SU-DHL-6 (cell line): ENCODE data around the gene BCL2L15.

Experiments
- H2AFZ ChIP-seq: fragments of 200-600 bp; sonication (generic); 2 replicates; pipeline ENCODE4 v1.6.1; 2014; ENCODE audit warnings: low read depth, mild to moderate bottlenecking, moderate library complexity, mixed read lengths, antibody characterized with exemption, low read length; ENCODE audit not compliant: severe bottlenecking
- H3F3A ChIP-seq: fragments of 200-600 bp; shearing (Covaris generic); 2 replicates; pipeline ENCODE4 v1.6.0; 2016; ENCODE audit warnings: antibody characterized with exemption, mild to moderate bottlenecking; ENCODE audit not compliant: insufficient read depth
- H3K27ac ChIP-seq: fragments of 200-600 bp; sonication (generic); 2 replicates; pipeline ENCODE4 v1.5.1; 2016; ENCODE audit warnings: low read depth, mild to moderate bottlenecking, low read length, moderate library complexity, mixed read lengths
- H3K27me3 ChIP-seq: fragments of 200-600 bp; sonication (generic), shearing (Covaris generic); 2 replicates; pipeline ENCODE4 v1.6.0; 2014; ENCODE audit warnings: mild to moderate bottlenecking, low read length
- H3K36me3 ChIP-seq: fragments of 200-600 bp; sonication (generic); 2 replicates; pipeline ENCODE4 v1.6.1; 2014; ENCODE audit warnings: mild to moderate bottlenecking, low read length, mixed read lengths
- H3K4me2 ChIP-seq: fragments of 300-600, 200-600 bp; shearing (Covaris generic), sonication (generic); 2 replicates; pipeline ENCODE4 v1.6.0; 2014; ENCODE audit warnings: low read length, low read depth, mild to moderate bottlenecking; ENCODE audit not compliant: poor library complexity, severe bottlenecking
- H3K4me3 ChIP-seq: fragments of 200-600 bp; sonication (generic); 2 replicates; pipeline ENCODE4 v1.5.1; 2014; ENCODE audit warnings: antibody characterized with exemption, low read length, mild to moderate bottlenecking, mixed read lengths; ENCODE audit not compliant: insufficient read depth, poor library complexity, severe bottlenecking
- H3K79me2 ChIP-seq: fragments of 200-600 bp; sonication (generic); 2 replicates; pipeline ENCODE4 v1.6.1; 2014; ENCODE audit warnings: mild to moderate bottlenecking, low read length, moderate library complexity; ENCODE audit not compliant: insufficient read depth
- H3K9ac ChIP-seq: fragments of 200-600 bp; sonication (generic); 2 replicates; pipeline ENCODE4 v1.7.0; 2014; ENCODE audit warnings: mild to moderate bottlenecking, low read length
- H3K9me2 ChIP-seq: fragments of 200-600 bp; sonication (generic); replicated peaks from 2 replicates; pipeline ENCODE4 v1.6.1; 2014; ENCODE audit warnings: low read length; ENCODE audit not compliant: insufficient read depth
- H3K9me3 ChIP-seq: fragments of 200-600 bp; sonication (generic); 2 replicates; pipeline ENCODE4 v1.6.1; 2014; ENCODE audit warnings: low read length, mixed read lengths; ENCODE audit not compliant: insufficient read depth
- H4K20me1 ChIP-seq: fragments of 200-600 bp; sonication (generic); 2 replicates; pipeline ENCODE4 v1.6.1; 2014; ENCODE audit warnings: low read depth, mild to moderate bottlenecking, antibody characterized with exemption, low read length, moderate library complexity, mixed read lengths
- CTCF ChIP-seq: fragments of 200-600 bp; sonication (generic); IDR thresholded peaks from one replicate; pipeline ENCODE4 v1.5.1; 2017; ENCODE audit warnings: antibody characterized with exemption, mild to moderate bottlenecking, low read length, moderate library complexity; ENCODE audit not compliant: insufficient read depth, poor library complexity, severe bottlenecking
- EZH2phosphoT487 ChIP-seq: fragments of 200-600 bp; sonication (generic), shearing (Covaris generic); conservative IDR thresholded peaks from 2 replicates; pipeline ENCODE4 v1.6.1; 2018; ENCODE audit warnings: mild to moderate bottlenecking, antibody characterized with exemption, low read length, moderate library complexity, mixed read lengths

BCL2L15 gene

DNA sequence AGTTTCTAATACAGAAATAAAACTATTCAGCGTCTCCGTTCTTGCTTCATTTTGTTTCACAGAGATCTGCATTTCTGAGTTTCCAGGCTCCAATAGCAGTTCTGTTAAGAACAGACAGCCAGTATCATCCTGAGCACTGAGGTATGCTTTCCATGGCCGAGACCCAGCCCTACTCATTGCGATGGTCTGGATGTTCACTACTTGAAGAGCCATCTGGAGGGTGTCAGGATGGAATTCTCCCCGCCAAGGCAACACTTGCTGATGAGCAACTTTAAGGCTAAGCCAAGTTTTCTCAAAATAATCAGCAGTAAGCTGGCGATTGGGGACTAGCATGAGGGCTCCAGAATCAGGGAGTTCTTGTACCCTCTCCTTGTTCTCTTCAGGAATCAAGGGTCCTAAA, 7.7 kb upstream of the BCL2L15 start:
- Histone ChIP-seq H3F3A (0 out of 2 replicates have a peak, but pooled peaks cover 4% of the 10 kb centered on the region), H3K4me2 (no peak overlapping the region), H3K27ac (no peak overlapping the region), H3K9me2 (no peaks in the 10 kb centered on the region), H3K36me3 (peaks cover 24% of the 10 kb centered on the region), H2AFZ (no peak overlapping the region), H3K4me3 (no peak overlapping the region), H3K79me2 (no peaks in the 10 kb centered on the region), H4K20me1 (no peaks in the 10 kb centered on the region), H3K9me3 (no peaks in the 10 kb centered on the region), H3K9ac (no peak overlapping the region), H3K27me3 (no peaks in the 10 kb centered on the region)
- TF ChIP-seq CTCF (no peak), EZH2phosphoT487 (no peak)

DNA sequence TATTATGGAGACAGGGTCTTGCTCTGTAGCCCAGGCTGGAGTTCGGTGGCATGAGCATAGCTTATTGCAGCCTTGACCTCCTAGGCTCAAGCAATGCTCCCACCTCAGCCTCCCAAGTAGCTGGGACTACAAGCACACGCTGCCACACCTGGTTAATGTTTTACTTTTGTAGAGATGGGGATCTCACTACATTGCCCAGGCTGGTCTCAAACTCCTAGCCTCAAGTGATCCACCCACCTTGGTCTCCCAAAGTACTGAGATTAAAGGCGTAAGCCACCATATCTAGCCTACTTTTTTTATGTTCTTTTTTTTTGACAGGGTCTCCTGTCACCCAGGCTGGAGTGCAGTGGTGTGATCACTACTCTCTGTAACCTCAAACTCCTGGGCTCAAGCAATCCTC, 5.9 kb upstream of the BCL2L15 start:
- Histone ChIP-seq H3F3A (0 out of 2 replicates have a peak, but pooled peaks cover 4% of the 10 kb centered on the region), H3K9ac (no peak overlapping the region), H3K79me2 (no peaks in the 10 kb centered on the region), H3K27me3 (no peaks in the 10 kb centered on the region), H3K4me2 (no peak overlapping the region), H3K36me3 (peaks cover 20% of the 10 kb centered on the region), H4K20me1 (no peaks in the 10 kb centered on the region), H3K4me3 (no peak overlapping the region), H2AFZ (no peak overlapping the region), H3K27ac (no peak overlapping the region), H3K9me2 (no peaks in the 10 kb centered on the region), H3K9me3 (no peaks in the 10 kb centered on the region)
- TF ChIP-seq EZH2phosphoT487 (no peak), CTCF (no peak)

- Histone ChIP-seq H3K4me3 (no peak overlapping the region), H4K20me1 (no peaks in the 10 kb centered on the region), H3K9ac (no peak overlapping the region), H3K9me3 (no peaks in the 10 kb centered on the region), H3K36me3 (peaks cover 13% of the 10 kb centered on the region; the same call in 1 of the 2 replicates), H3K4me2 (no peak overlapping the region), H3K79me2 (no peaks in the 10 kb centered on the region), H3K9me2 (no peaks in the 10 kb centered on the region), H3K27ac (no peak overlapping the region), H3F3A (0 out of 2 replicates have a peak, but pooled peaks cover 4% of the 10 kb centered on the region), H2AFZ (no peak overlapping the region), H3K27me3 (no peaks in the 10 kb centered on the region)
- no peak for TF ChIP-seq CTCF
- TF ChIP-seq EZH2phosphoT487 = no peak
Observed at GRCh38 chr1:113891631-113892220, 4.3 kb upstream of the BCL2L15 start.
